Stimulated activated CD8-positive, alpha-beta memory T cell treated with anti-CD3 and anti-CD28 coated beads, Interleukin-7, amount 100 ng/mL, for 48 hours (primary cell): ENCODE data around the gene GAB2.

Experiments used
- DNase-seq, 2 donors: peaks; one replicate each; pipeline ENCODE4 v3.0.0-alpha.2; 2020; ENCODE audit warnings: low read depth in 1 of 2; ENCODE audit errors: extremely low read depth in 1 of 2

Gene GAB2

DNA sequence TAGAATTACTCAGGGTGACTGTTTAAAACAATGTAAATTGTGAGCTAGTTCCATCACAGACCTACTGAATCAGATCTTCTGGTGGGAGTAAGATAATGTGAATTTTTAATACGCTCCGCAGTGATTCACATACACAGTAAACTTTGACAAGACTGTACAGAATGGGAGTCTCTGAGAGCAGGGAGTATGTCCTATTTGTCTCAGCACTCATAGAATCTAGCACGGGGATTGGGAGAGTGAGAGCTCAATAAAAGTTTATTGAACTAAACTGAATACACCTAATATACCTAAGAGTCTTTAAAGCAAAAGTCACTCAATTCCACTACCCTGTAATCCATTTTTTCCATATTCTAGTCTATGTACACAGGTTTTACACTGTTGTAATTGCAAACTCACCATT is 11.2 kb upstream of the GAB2 start:
- no peak for DNase-seq

GRCh38 chr11:78428266-78428636 is 10.6 kb upstream of the GAB2 start:
- no peak for DNase-seq

DNA sequence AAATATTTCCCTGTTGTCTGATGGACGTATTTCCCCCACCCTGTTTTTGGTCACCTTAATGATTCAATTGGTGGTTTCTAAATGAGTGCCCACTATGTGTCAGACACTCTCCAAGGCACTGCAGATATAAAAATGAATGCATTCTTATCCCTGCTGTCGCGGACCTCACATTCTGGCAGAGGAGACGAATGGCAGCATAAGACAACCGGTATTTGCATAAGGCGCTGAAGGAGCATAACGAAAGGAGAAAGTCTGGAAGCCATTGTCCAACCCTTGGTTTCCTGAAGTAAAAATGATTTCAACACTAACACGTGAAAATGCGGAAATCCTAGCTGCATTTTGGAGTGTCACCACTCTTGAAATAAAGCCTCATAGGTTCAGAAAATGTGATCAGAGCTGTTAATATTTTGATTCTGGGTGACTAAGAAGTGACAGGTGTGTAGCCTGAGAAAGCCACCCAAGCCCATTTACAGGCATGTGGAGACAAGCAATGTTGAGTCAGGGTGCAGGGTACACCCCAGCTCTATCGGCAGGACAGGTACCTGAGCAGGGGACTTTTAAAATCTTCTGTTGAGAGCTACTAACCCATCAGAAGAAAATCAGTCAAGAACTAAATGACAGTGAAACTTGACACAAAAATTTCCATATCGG is 10.1 kb upstream of the GAB2 start:
- no peak for DNase-seq

DNA sequence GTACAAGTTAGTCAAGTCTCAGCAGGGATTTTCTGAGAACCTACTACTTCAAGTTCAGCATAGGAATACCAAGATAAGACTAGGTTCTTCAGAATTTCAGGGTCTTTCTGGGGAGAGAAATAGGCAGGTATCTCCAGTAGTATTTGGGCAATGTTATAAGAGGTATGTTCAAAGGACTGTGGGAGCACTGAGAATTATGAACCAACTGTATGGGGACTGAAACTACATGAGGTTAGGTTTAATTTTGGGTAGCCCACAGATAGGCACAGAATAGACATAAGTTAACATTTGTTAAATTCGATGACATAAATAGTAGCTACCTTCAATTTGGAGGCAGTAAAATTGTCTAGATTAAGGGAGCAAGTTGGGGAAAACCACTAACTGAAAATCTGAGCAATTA is 9.2 kb upstream of the GAB2 start:
- no peak for DNase-seq

DNA sequence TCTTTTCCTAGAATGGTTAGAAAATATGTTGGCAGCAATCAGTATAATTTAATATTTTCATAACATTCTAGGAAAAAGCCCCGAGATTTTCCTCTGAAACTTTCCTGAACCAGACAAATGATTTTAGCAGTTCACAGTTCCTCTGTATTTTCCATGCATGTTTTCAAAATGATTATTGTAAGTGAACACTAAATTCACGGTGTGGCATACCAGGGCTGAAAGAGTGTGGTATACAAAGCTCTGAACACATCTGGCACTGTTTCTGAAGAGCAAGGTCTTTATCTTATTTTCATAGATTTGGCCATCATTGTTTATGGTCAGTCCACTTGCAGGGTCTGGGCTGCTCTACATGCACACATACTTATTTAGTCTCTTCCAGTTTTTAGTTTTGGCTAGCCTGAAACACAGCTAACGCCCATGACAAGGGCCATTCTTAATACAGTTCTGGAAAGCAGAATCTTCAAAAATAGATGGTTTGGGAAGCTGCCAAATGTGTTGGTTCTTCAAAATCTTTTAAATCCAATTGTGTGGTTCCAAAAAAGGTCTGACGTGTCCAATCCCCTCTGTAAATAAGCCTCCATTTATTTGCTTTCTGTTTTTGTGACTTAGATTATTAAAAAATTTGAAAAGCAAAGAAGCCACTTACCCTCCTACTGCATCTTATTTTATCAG is 7.9 kb upstream of the GAB2 start:
- no peak for DNase-seq

DNA sequence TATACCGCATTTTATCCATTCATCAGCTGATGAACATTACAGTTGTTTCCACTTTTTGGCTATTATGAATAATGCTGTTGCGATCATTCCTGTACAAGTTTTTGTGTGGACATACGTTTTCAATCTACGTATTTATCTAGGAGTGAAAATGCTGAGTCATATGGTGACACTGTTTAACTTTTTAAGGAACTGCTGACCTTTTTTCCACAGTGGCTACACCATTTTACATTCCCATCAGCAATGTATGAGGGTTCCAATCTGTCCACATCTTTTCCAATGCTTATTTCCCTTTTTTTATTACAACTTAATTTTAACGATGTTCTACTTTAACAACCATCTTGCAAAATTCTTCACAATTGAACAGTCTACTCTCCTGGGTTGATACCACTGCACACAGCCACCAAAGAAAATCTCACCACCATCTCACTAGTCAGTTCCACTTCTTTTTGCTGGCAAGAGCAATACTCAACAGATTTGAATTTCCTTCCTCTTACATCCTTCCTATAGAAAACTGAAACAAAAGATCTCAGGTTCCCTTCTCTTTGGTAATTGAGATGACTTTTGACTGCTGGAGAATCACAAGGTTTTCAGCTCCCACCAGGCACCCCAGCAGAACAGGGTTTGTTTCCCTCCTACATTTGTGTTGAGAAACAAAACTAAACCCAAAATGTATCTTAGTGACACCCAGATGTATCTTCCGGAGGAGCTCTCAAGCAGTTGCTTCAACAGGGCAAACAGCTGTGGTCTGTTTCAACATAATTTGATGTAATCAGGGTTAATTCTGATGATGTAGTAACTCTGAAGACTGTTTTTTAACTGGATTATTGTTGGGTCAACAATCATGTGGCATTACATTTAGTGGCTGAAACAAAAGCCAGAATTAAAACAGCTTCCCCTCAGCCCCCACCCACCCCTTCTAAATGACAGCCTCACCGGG is 7.0 kb upstream of the GAB2 start:
- no peak for DNase-seq

GRCh38 chr11:78423241-78423640 is 5.6 kb upstream of the GAB2 start:
- DNase-seq: no peak

DNA sequence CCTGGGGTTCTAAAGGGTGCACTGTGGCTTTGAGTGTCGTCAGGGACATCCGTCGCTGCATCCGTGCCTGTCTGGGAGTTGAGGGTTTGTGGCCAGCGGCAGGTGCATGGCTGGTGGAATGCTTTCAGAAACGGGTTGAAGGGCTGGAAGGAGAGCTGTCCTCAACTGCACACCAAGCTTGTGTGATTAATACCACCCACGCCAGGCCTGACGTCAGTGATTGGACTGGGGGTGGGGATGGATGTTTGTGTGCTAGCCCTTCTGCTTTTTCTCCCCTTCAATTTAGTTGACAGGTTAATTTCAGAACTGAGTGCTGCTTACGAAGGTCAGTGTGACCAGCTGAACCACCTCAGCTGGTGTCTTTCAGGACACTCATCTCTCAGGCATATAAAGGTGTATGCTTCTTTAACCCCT is 3.2 kb upstream of the GAB2 start:
- peak in 1 of 2 donors; percentile 66 for DNase-seq

GRCh38 chr11:78420255-78420764 is 2.7 kb upstream of the GAB2 start:
- DNase-seq: no peak

DNA sequence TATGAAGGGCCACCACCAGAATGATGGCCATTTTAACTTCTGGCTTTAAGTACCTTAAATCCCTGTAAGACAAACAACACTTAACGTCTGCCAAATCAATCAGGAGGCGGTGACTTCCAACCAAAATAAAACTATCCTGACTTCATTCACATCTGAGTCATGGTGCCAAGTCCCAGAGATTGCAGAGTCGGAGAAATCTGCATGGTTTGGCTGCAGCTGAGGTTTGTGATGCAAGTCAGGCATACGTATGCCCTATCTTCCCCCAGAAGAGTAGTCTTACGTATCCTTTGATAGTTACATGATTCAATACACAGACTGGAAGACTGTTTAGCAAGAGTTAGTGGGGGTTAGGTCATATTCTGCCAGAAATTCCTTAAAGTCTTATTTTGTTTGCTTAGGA is 1.7 kb upstream of the GAB2 start:
- DNase-seq: no peak

DNA sequence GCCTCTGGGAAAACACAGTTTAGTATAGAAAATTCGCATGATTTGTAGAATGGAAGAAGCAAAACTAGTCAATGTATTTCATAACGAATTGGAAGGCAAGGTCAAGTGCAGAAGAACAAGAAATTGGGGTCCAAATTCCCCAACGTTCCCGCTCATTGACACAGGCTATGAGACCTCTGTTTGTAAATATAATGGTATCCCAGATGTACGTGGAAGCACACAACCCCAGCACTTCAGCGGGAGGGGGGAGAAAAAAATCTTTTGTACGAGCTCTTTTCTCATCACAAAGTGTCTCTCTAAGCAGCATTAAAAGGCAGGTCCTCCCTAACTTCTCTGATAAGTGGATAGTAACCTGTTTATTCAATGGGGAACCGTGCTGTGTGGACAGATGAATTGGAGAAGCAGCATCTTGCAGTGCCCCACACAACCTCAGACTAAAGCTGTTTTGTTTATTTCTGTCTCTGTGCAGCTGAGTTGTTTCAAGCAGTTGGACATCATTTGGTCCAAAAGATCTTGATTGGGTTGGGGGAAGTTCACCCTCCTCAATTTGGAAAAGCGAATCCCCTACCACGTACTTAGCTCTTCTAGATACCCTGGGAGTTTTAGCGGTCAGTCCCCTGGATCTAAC is 1.1 kb upstream of the GAB2 start:
- no peak for DNase-seq

DNA sequence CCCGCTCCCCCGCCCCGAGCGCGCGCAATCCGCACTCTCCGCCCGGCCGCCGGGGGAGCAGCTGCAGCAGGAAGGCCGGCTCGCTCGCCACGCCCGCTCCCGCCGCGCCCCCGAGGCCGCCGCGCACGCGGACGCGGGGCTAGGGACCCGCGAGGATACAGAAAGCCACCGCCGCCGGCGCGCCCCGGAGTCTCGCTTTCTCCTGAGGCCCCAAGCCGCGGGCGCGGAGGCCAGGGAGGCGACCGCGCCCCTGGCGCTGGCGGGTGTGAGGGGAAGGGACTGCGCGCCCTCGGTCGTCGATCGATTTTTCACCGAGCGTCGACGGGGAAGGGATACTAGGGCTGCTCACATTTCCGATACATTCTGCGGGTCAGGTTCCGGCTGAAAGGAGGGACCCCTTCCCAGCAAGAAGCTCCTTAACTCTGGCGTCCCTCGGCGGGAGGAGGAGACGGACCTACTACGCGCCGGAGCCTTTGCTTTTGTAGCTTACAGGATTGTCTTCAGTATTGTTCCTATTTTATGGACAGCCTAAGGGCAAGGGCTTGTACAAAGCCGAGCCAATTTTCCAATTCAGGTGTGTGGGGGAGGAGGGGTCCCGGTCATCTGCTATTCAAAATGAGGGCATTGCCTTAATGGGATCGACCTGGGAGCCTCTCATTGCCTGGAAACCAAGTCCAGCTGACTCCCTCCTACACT is 416 bp upstream of the GAB2 start:
- DNase-seq: peak; percentile 50 to 53

- DNase-seq: peak; percentile 59 to 73
Measured at GRCh38 chr11:78416285-78417174, 1.1 kb downstream of the GAB2 start.

GRCh38 chr11:78415338-78415737 is 2.3 kb downstream of the GAB2 start:
- no peak for DNase-seq

DNA sequence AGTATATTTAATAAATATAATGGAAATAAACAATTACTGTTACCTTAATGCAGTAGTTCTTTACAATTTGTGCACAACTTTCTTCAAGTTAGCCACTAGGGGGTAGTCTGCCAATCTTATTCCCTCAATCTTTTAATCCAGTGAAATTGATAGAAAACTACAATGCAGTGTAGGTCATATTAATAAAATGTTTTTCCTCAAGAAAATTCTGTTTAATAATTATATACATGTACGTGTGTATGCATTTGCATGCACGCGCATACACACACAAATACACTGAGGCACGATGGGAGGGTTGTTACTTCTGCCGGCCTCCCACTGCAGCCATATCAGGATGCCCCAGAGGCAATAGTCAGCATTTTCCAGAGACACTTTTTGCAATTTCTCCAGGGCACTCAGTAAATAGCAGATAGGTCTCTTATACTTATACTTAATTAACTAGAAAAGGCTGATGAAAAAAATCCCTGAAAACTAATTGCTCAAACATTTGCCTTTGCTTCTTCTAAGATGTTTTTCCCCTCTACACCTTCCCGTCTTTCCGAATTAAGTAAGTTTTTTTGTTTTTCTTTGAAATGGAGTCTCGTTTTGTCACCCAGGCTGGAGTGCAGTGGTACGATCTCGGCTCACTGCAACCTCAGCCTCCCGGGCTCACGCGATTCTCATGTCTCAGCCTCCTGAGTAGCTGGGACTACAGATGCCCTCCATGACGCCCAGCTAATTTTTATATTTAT is 3.1 kb downstream of the GAB2 start:
- DNase-seq: no peak

GRCh38 chr11:78408619-78409018 is 9.0 kb downstream of the GAB2 start:
- DNase-seq: no peak

- no peak for DNase-seq
Measured at GRCh38 chr11:78406568-78407196, 10.9 kb downstream of the GAB2 start.

- DNase-seq: no peak
Measured at GRCh38 chr11:78405805-78406204, 11.8 kb downstream of the GAB2 start.
